ENCODE data around the gene ZBTB20.

- TF ChIP-seq, protein P1, sequence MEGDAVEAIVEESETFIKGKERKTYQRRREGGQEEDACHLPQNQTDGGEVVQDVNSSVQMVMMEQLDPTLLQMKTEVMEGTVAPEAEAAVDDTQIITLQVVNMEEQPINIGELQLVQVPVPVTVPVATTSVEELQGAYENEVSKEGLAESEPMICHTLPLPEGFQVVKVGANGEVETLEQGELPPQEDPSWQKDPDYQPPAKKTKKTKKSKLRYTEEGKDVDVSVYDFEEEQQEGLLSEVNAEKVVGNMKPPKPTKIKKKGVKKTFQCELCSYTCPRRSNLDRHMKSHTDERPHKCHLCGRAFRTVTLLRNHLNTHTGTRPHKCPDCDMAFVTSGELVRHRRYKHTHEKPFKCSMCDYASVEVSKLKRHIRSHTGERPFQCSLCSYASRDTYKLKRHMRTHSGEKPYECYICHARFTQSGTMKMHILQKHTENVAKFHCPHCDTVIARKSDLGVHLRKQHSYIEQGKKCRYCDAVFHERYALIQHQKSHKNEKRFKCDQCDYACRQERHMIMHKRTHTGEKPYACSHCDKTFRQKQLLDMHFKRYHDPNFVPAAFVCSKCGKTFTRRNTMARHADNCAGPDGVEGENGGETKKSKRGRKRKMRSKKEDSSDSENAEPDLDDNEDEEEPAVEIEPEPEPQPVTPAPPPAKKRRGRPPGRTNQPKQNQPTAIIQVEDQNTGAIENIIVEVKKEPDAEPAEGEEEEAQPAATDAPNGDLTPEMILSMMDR (IDR thresholded peaks at IDR 0.05): no peak
- no peak for TF ChIP-seq POLR2A (IDR thresholded peaks at IDR 0.05)
Observed at GRCh38 chr3:114861666-114862065, 285.4 kb downstream of the ZBTB20 start.
